Activated T-helper 2 cell treated with anti-CD3 and anti-CD28 coated beads, Interferon-gamma antibody, Interleukin-2, Interleukin-4, amounts not matched to agents 10 μg/mL and 5 μg/mL and 100 μg/mL, durations not matched to agents 14 hours and 24 hours and 36 hours (primary cell): Measurements from ENCODE around the gene GJA9. TPM values are rescaled to one million over a fixed set of nuclear protein-coding genes. Genes with fewer than 3 reads are reported as not detected.
"Not testable (repeated sequence)": the region's sequence is repeated elsewhere in the genome, so short reads cannot be mapped to it uniquely, and the experiment has no call there.

Experiments used
- DNase-seq: peaks from one replicate; pipeline ENCODE4 v3.0.0; 2021; ENCODE audit warnings: low spot score
- H3K27ac Mint-ChIP-seq: one replicate; pipeline ENCODE4 v1.8.0; 2021; ENCODE audit warnings: mixed read lengths
- H3K27me3 Mint-ChIP-seq: one replicate; pipeline ENCODE4 v1.8.0; 2021; ENCODE audit warnings: low read depth, mixed read lengths
- H3K36me3 Mint-ChIP-seq: one replicate; pipeline ENCODE4 v1.8.0; 2021; ENCODE audit warnings: low read depth, mixed read lengths
- H3K4me1 Mint-ChIP-seq: one replicate; pipeline ENCODE4 v1.8.0; 2021; ENCODE audit warnings: low read depth, mixed read lengths
- H3K4me3 Mint-ChIP-seq: one replicate; pipeline ENCODE4 v1.8.0; 2021; ENCODE audit warnings: low read depth, mild to moderate bottlenecking, moderate library complexity, mixed read lengths
- H3K9me3 Mint-ChIP-seq: one replicate; pipeline ENCODE4 v1.8.0; 2021; ENCODE audit warnings: mixed read lengths
- intact Hi-C: fragments of 100-400 bp; cut with micrococcal nuclease; formaldehyde crosslinking; loops from one replicate; pipeline ENCODE4 v1.15.1; 2023
- total RNA-seq: library from RNA; stranded (reverse); gene quantifications from 2 replicates; pipeline ENCODE4 v1.2.3, GENCODE V29; 2022

Gene GJA9
- total RNA-seq: not detected in 2 replicates

GRCh38 chr1:38881487-38881886 lies at the start of gene GJA9:
Gene GJA9 (minus strand): TSS chr1:38881587. CDS start chr1:38876098, 5,489 bp downstream.
- no peak within 1 kb of the TSS for H3K4me3 Mint-ChIP-seq
- H3K4me1 Mint-ChIP-seq: no peaks in the 10 kb centered on the region
- intact Hi-C loops: no loop called here
- no peaks in the 10 kb centered on the region for H3K36me3 Mint-ChIP-seq
- no peak for DNase-seq
- H3K9me3 Mint-ChIP-seq: no peaks in the 10 kb centered on the region
- H3K27me3 Mint-ChIP-seq: peaks cover 7% of the 10 kb centered on the region
- no peak within 1 kb of the TSS for H3K27ac Mint-ChIP-seq

GRCh38 chr1:38929476-38929875 lies 48.1 kb upstream of the GJA9 start:
- H3K27me3 Mint-ChIP-seq: no peaks in the 10 kb centered on the region
- no peak overlapping the region for H3K27ac Mint-ChIP-seq
- DNase-seq: no peak
- H3K9me3 Mint-ChIP-seq: no peaks in the 10 kb centered on the region
- no peak overlapping the region for H3K4me3 Mint-ChIP-seq
- H3K4me1 Mint-ChIP-seq: peaks cover 1% of the 10 kb centered on the region
- no peaks in the 10 kb centered on the region for H3K36me3 Mint-ChIP-seq
- intact Hi-C loops: no loop called here

GRCh38 chr1:38929054-38929453 lies 47.7 kb upstream of the GJA9 start:
- intact Hi-C loops: no loop called here
- H3K4me1 Mint-ChIP-seq: peaks cover 1% of the 10 kb centered on the region
- no peak overlapping the region for H3K27ac Mint-ChIP-seq
- no peak for DNase-seq
- no peaks in the 10 kb centered on the region for H3K9me3 Mint-ChIP-seq
- H3K27me3 Mint-ChIP-seq: no peaks in the 10 kb centered on the region
- no peaks in the 10 kb centered on the region for H3K36me3 Mint-ChIP-seq
- H3K4me3 Mint-ChIP-seq: no peak overlapping the region

GRCh38 chr1:38926091-38926490 lies 44.7 kb upstream of the GJA9 start:
- H3K4me3 Mint-ChIP-seq: no peak overlapping the region
- no peak overlapping the region for H3K27ac Mint-ChIP-seq
- no peaks in the 10 kb centered on the region for H3K4me1 Mint-ChIP-seq
- no peaks in the 10 kb centered on the region for H3K36me3 Mint-ChIP-seq
- H3K9me3 Mint-ChIP-seq: no peaks in the 10 kb centered on the region
- intact Hi-C loops: no loop called here
- no peaks in the 10 kb centered on the region for H3K27me3 Mint-ChIP-seq
- DNase-seq: no peak

- Mint-ChIP-seq H3K4me1 (no peaks in the 10 kb centered on the region), H3K27ac (no peak overlapping the region), H3K27me3 (no peaks in the 10 kb centered on the region), H3K36me3 (no peaks in the 10 kb centered on the region), H3K4me3 (no peak overlapping the region), H3K9me3 (no peaks in the 10 kb centered on the region)
- intact Hi-C loops: no loop called here
- DNase-seq: no peak
These were observed 44.0 kb upstream of the GJA9 start for GRCh38 chr1:38925391-38925790.

GRCh38 chr1:38923607-38924006 lies 42.2 kb upstream of the GJA9 start:
- H3K4me3 Mint-ChIP-seq: no peak overlapping the region
- no peak overlapping the region for H3K27ac Mint-ChIP-seq
- H3K9me3 Mint-ChIP-seq: no peaks in the 10 kb centered on the region
- no peak for DNase-seq
- peaks cover 3% of the 10 kb centered on the region for H3K4me1 Mint-ChIP-seq
- intact Hi-C loops: no loop called here
- no peaks in the 10 kb centered on the region for H3K27me3 Mint-ChIP-seq
- H3K36me3 Mint-ChIP-seq: no peaks in the 10 kb centered on the region

GRCh38 chr1:38919130-38919529 lies 37.7 kb upstream of the GJA9 start:
- Mint-ChIP-seq H3K27ac (no peak overlapping the region), H3K4me1 (peaks cover 3% of the 10 kb centered on the region), H3K9me3 (no peaks in the 10 kb centered on the region)

GRCh38 chr1:38918568-38918967 lies 37.2 kb upstream of the GJA9 start:
- H3K27me3 Mint-ChIP-seq: no peaks in the 10 kb centered on the region
- H3K36me3 Mint-ChIP-seq: no peaks in the 10 kb centered on the region
- peaks cover 3% of the 10 kb centered on the region for H3K4me1 Mint-ChIP-seq
- H3K9me3 Mint-ChIP-seq: no peaks in the 10 kb centered on the region
- H3K27ac Mint-ChIP-seq: no peak overlapping the region
- intact Hi-C loops: no loop called here
- H3K4me3 Mint-ChIP-seq: no peak overlapping the region
- no peak for DNase-seq

More at GRCh38 chr1:38919130-38919529, 37.7 kb upstream of the GJA9 start:
- no peaks in the 10 kb centered on the region for H3K36me3 Mint-ChIP-seq
- intact Hi-C loops: no loop called here
- H3K27me3 Mint-ChIP-seq: no peaks in the 10 kb centered on the region
- no peak overlapping the region for H3K4me3 Mint-ChIP-seq
- DNase-seq: no peak

GRCh38 chr1:38917772-38918171 lies 36.4 kb upstream of the GJA9 start:
- no peaks in the 10 kb centered on the region for H3K9me3 Mint-ChIP-seq
- no peaks in the 10 kb centered on the region for H3K27me3 Mint-ChIP-seq
- intact Hi-C loops: no loop called here
- DNase-seq: no peak
- H3K4me3 Mint-ChIP-seq: no peak overlapping the region
- no peak overlapping the region for H3K27ac Mint-ChIP-seq
- no peaks in the 10 kb centered on the region for H3K36me3 Mint-ChIP-seq
- H3K4me1 Mint-ChIP-seq: peaks cover 3% of the 10 kb centered on the region

- intact Hi-C loops: no loop called here
- Mint-ChIP-seq H3K9me3 (no peaks in the 10 kb centered on the region), H3K4me3 (no peak overlapping the region), H3K36me3 (no peaks in the 10 kb centered on the region), H3K27ac (no peak overlapping the region), H3K4me1 (peaks cover 3% of the 10 kb centered on the region), H3K27me3 (no peaks in the 10 kb centered on the region)
- no peak for DNase-seq
These were observed 36.0 kb upstream of the GJA9 start for GRCh38 chr1:38917337-38917736.

- Mint-ChIP-seq H3K9me3 (no peaks in the 10 kb centered on the region), H3K27ac (no peak overlapping the region), H3K36me3 (no peaks in the 10 kb centered on the region), H3K4me3 (no peak overlapping the region), H3K27me3 (no peaks in the 10 kb centered on the region), H3K4me1 (peaks cover 3% of the 10 kb centered on the region)
- intact Hi-C loops: no loop called here
- no peak for DNase-seq
These were observed 34.1 kb upstream of the GJA9 start for GRCh38 chr1:38915352-38915948.

GRCh38 chr1:38914908-38915307 lies 33.5 kb upstream of the GJA9 start:
- H3K9me3 Mint-ChIP-seq, H3K4me1 Mint-ChIP-seq, H3K27me3 Mint-ChIP-seq, DNase-seq, H3K36me3 Mint-ChIP-seq, H3K4me3 Mint-ChIP-seq, H3K27ac Mint-ChIP-seq, intact Hi-C loops: not testable (repeated sequence)

GRCh38 chr1:38908821-38909220 lies 27.4 kb upstream of the GJA9 start:
- H3K9me3 Mint-ChIP-seq: peaks cover 5% of the 10 kb centered on the region
- H3K4me1 Mint-ChIP-seq: no peaks in the 10 kb centered on the region
- no peaks in the 10 kb centered on the region for H3K27me3 Mint-ChIP-seq
- no peaks in the 10 kb centered on the region for H3K36me3 Mint-ChIP-seq
- intact Hi-C loops: no loop called here
- no peak overlapping the region for H3K4me3 Mint-ChIP-seq
- no peak overlapping the region for H3K27ac Mint-ChIP-seq
- DNase-seq: no peak

GRCh38 chr1:38905985-38906384 lies 24.6 kb upstream of the GJA9 start:
- intact Hi-C loops: no loop called here
- no peak for DNase-seq
- Mint-ChIP-seq H3K36me3 (no peaks in the 10 kb centered on the region), H3K4me3 (no peak overlapping the region), H3K4me1 (no peaks in the 10 kb centered on the region), H3K27me3 (no peaks in the 10 kb centered on the region), H3K27ac (no peak overlapping the region), H3K9me3 (peaks cover 5% of the 10 kb centered on the region)
